HG03442 (cell line): Measurements from ENCODE around the gene TUSC2.
A peak's percentile ranks its signal among the peaks of the same experiment; 100 is the strongest.
"Not testable (repeated sequence)": the region's sequence is repeated elsewhere in the genome, so short reads cannot be mapped to it uniquely, and the experiment has no call there.

Experiments
- ATAC-seq: cut with Tn5 transposase; IDR thresholded peaks from one replicate; pipeline ENCODE4 v1.9.1; 2021; ENCODE audit warnings: mild to moderate bottlenecking, moderate library complexity; ENCODE audit not compliant: unreplicated experiment

TUSC2 gene

GRCh38 chr3:50297384-50297775, 30.6 kb downstream of the TUSC2 start:
- no peak for ATAC-seq

GRCh38 chr3:50296721-50297383, 31.2 kb downstream of the TUSC2 start:
- no peak for ATAC-seq

GRCh38 chr3:50295553-50296431, 32.2 kb downstream of the TUSC2 start:
- ATAC-seq: no peak

GRCh38 chr3:50294492-50295403, 33.3 kb downstream of the TUSC2 start:
- ATAC-seq: no peak

- ATAC-seq: no peak
These were observed 33.9 kb downstream of the TUSC2 start for GRCh38 chr3:50294089-50294488.

- ATAC-seq: no peak
These were observed 34.8 kb downstream of the TUSC2 start for GRCh38 chr3:50293079-50293801.

GRCh38 chr3:50292159-50293078, 35.6 kb downstream of the TUSC2 start, which contains the start of gene IFRD2:
Gene IFRD2, minus strand, starts transcription at chr3:50292429. Its CDS starts 155 bp downstream, at chr3:50292274.
- peak; percentile 91 for ATAC-seq

GRCh38 chr3:50290161-50290641, 37.8 kb downstream of the TUSC2 start:
- ATAC-seq: no peak

GRCh38 chr3:50289130-50289529, 38.9 kb downstream of the TUSC2 start:
- no peak for ATAC-seq

GRCh38 chr3:50288387-50289007, 39.5 kb downstream of the TUSC2 start:
- ATAC-seq: no peak

GRCh38 chr3:50287262-50287661, 40.8 kb downstream of the TUSC2 start:
- ATAC-seq: no peak

GRCh38 chr3:50286322-50287227, 41.4 kb downstream of the TUSC2 start:
- no peak for ATAC-seq

GRCh38 chr3:50284121-50284520, 43.9 kb downstream of the TUSC2 start:
- not testable (repeated sequence) for ATAC-seq

- no peak for ATAC-seq
These were observed 48.6 kb downstream of the TUSC2 start for GRCh38 chr3:50279255-50280016.

GRCh38 chr3:50278880-50279224, 49.2 kb downstream of the TUSC2 start, which contains the start of gene LSMEM2:
Gene LSMEM2, plus strand, starts transcription at chr3:50279087. Its CDS starts 27 bp downstream, at chr3:50279114.
- ATAC-seq: no peak

GRCh38 chr3:50278123-50278879, 49.7 kb downstream of the TUSC2 start:
- ATAC-seq: no peak
